Mesenteric fat pad (tissue), 1 donor: Measurements from ENCODE around the gene INVS. TPM values are rescaled to one million over a fixed set of nuclear protein-coding genes. Genes with fewer than 3 reads are reported as not detected.
A peak's percentile ranks its signal among the peaks of the same experiment; 100 is the strongest.
"Not testable (repeated sequence)": the region's sequence is repeated elsewhere in the genome, so short reads cannot be mapped to it uniquely, and the experiment has no call there.

Source experiments
- DNase-seq: peaks from one replicate; pipeline ENCODE4 v3.0.0-alpha.2; 2020; ENCODE audit warnings: low spot score
- long read RNA-seq: library from polyadenylated mRNA; unstranded; transcript quantifications from one replicate; pipeline ENCODE4 v2.0.0, GENCODE V29; 2020
- total RNA-seq: library from RNA; stranded (reverse); fragmentation: NEBNext Ultra II Directional; extraction: Animal tissue kit (Norgen Biotek cat#: 25700); gene quantifications from one replicate; pipeline ENCODE4 v1.2.1, GENCODE V29; 2021
- donor health status: DM: yes; HTN: yes; CAD: no.

INVS gene
- 22.4 TPM for total RNA-seq
- long read RNA-seq, partial matches to known transcripts, result 6 of 22 reads
- long read RNA-seq, other reads (novel, unspliced or antisense), result 14 of 22 reads

- DNase-seq, result peak; percentile 98
Measured at GRCh38 chr9:100098887-100099721, at the start of gene INVS, which contains the start of gene ERP44. TSS of gene INVS (plus strand) at chr9:100099243. CDS start at chr9:100104522, 5,279 bp downstream. TSS of gene ERP44 (minus strand) at chr9:100099000. CDS start at chr9:100098840, 160 bp downstream.

GRCh38 chr9:100049551-100049950 lies 49.5 kb upstream of the INVS start:
- no peak for DNase-seq

- no peak for DNase-seq
Measured at GRCh38 chr9:100052375-100052774, 46.7 kb upstream of the INVS start.

GRCh38 chr9:100056561-100056960 lies 42.5 kb upstream of the INVS start:
- DNase-seq, result no peak

- DNase-seq, result no peak
Measured at GRCh38 chr9:100057624-100058023, 41.4 kb upstream of the INVS start.

GRCh38 chr9:100058699-100059579 lies 40.1 kb upstream of the INVS start:
- DNase-seq, result no peak

GRCh38 chr9:100062683-100063082 lies 36.4 kb upstream of the INVS start:
- not testable (repeated sequence) for DNase-seq

- DNase-seq, result no peak
Measured at GRCh38 chr9:100063185-100063584, 35.9 kb upstream of the INVS start.

- DNase-seq, result no peak
Measured at GRCh38 chr9:100064872-100065581, 34.0 kb upstream of the INVS start.

GRCh38 chr9:100066539-100066938 lies 32.5 kb upstream of the INVS start:
- DNase-seq, result no peak

GRCh38 chr9:100067990-100068389 lies 31.1 kb upstream of the INVS start:
- not testable (repeated sequence) for DNase-seq

- not testable (repeated sequence) for DNase-seq
Measured at GRCh38 chr9:100069068-100069467, 30.0 kb upstream of the INVS start.

- no peak for DNase-seq
Measured at GRCh38 chr9:100070104-100071041, 28.7 kb upstream of the INVS start.

GRCh38 chr9:100071271-100071670 lies 27.8 kb upstream of the INVS start:
- DNase-seq, result no peak

GRCh38 chr9:100072805-100073204 lies 26.2 kb upstream of the INVS start:
- no peak for DNase-seq

- no peak for DNase-seq
Measured at GRCh38 chr9:100074093-100074492, 24.9 kb upstream of the INVS start.

GRCh38 chr9:100074989-100075388 lies 24.1 kb upstream of the INVS start:
- no peak for DNase-seq

- DNase-seq, result not testable (repeated sequence)
Measured at GRCh38 chr9:100076256-100076655, 22.8 kb upstream of the INVS start.

GRCh38 chr9:100082782-100083181 lies 16.3 kb upstream of the INVS start:
- no peak for DNase-seq
